ENCODE results near the gene HSPA4. TPM values are rescaled to one million over a fixed set of nuclear protein-coding genes. Genes with fewer than 3 reads are reported as not detected.

HSPA4 gene
- total and polyA plus RNA-seq, 2 of the 13 experiments (the other 11 are each of a cell fraction or from before 2014, with no cell fraction given): 36.6 to 231 TPM

DNA sequence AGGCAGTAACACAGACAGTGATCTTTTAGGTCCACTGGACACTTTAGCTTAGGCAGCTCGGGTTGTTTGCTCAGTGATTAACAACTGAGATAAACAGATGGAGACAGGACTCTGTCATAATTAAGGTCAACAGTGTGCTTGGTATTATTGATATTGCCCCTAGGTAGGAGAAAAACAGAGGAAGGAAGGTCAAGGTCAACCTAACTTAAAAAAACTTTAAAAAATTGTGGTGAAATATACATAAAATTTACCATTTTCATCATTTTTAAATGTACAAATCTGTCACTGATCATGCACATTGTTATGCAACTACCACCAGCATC, 2.1 kb upstream of the HSPA4 start (continued):
- TF ChIP-seq ZNF577 (CRISPR knock-in tag; IDR thresholded peaks at IDR 0.05; ENCODE audit: borderline replicate concordance, low read depth): no peak
- TF ChIP-seq KLF13 (CRISPR knock-in tag; IDR thresholded peaks at IDR 0.05): no peak
- TF ChIP-seq NFATC3 (CRISPR knock-in tag; IDR thresholded peaks at IDR 0.05): no peak
- TF ChIP-seq NRL (CRISPR knock-in tag; IDR thresholded peaks at IDR 0.05; ENCODE audit: borderline replicate concordance): no peak
- TF ChIP-seq, protein P1, sequence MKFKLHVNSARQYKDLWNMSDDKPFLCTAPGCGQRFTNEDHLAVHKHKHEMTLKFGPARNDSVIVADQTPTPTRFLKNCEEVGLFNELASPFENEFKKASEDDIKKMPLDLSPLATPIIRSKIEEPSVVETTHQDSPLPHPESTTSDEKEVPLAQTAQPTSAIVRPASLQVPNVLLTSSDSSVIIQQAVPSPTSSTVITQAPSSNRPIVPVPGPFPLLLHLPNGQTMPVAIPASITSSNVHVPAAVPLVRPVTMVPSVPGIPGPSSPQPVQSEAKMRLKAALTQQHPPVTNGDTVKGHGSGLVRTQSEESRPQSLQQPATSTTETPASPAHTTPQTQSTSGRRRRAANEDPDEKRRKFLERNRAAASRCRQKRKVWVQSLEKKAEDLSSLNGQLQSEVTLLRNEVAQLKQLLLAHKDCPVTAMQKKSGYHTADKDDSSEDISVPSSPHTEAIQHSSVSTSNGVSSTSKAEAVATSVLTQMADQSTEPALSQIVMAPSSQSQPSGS (CRISPR knock-in tag; IDR thresholded peaks at IDR 0.05): peak; percentile 52
- TF ChIP-seq, protein P2, sequence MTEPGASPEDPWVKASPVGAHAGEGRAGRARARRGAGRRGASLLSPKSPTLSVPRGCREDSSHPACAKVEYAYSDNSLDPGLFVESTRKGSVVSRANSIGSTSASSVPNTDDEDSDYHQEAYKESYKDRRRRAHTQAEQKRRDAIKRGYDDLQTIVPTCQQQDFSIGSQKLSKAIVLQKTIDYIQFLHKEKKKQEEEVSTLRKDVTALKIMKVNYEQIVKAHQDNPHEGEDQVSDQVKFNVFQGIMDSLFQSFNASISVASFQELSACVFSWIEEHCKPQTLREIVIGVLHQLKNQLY (CRISPR knock-in tag; IDR thresholded peaks at IDR 0.05): peak; percentile 56; the same call in 1 of the 2 replicates
- peak; percentile 14; the same call in 1 of the 2 replicates for TF ChIP-seq NFYC (CRISPR knock-in tag; IDR thresholded peaks at IDR 0.05)
- peak in 1 of 2 experiments; percentile 91; a peak in 2 of 4 replicates for TF ChIP-seq EP300 (IDR thresholded peaks at IDR 0.05; ENCODE audit: low read depth in 2 of 2, low read length in 2 of 2)
- TF ChIP-seq EP300 (CRISPR knock-in tag; IDR thresholded peaks at IDR 0.05; ENCODE audit: borderline replicate concordance): peak; percentile 84; the same call in 1 of the 2 replicates
- TF ChIP-seq, protein P3, sequence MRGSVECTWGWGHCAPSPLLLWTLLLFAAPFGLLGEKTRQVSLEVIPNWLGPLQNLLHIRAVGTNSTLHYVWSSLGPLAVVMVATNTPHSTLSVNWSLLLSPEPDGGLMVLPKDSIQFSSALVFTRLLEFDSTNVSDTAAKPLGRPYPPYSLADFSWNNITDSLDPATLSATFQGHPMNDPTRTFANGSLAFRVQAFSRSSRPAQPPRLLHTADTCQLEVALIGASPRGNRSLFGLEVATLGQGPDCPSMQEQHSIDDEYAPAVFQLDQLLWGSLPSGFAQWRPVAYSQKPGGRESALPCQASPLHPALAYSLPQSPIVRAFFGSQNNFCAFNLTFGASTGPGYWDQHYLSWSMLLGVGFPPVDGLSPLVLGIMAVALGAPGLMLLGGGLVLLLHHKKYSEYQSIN (CRISPR knock-in tag; IDR thresholded peaks at IDR 0.05; ENCODE audit: borderline replicate concordance): no peak
- TF ChIP-seq, protein P4, sequence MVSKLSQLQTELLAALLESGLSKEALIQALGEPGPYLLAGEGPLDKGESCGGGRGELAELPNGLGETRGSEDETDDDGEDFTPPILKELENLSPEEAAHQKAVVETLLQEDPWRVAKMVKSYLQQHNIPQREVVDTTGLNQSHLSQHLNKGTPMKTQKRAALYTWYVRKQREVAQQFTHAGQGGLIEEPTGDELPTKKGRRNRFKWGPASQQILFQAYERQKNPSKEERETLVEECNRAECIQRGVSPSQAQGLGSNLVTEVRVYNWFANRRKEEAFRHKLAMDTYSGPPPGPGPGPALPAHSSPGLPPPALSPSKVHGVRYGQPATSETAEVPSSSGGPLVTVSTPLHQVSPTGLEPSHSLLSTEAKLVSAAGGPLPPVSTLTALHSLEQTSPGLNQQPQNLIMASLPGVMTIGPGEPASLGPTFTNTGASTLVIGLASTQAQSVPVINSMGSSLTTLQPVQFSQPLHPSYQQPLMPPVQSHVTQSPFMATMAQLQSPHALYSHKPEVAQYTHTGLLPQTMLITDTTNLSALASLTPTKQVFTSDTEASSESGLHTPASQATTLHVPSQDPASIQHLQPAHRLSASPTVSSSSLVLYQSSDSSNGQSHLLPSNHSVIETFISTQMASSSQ (IDR thresholded peaks at IDR 0.05; ENCODE audit: low read depth): peak; percentile 39; the same call in 1 of the 2 replicates
- TF ChIP-seq, protein P4 (CRISPR knock-in tag; IDR thresholded peaks at IDR 0.05; ENCODE audit: borderline replicate concordance): 0 out of 2 replicates have a peak, but pooled peaks have one; percentile 22
- TF ChIP-seq ONECUT2 (CRISPR knock-in tag; IDR thresholded peaks at IDR 0.05): peak; percentile 62
- no peak for TF ChIP-seq NFIB (CRISPR knock-in tag; IDR thresholded peaks at IDR 0.05; ENCODE audit: borderline replicate concordance)
- peak; percentile 59; the same call in 1 of the 2 replicates for TF ChIP-seq FOSL1 (CRISPR knock-in tag; IDR thresholded peaks at IDR 0.05; ENCODE audit: borderline replicate concordance)
- TF ChIP-seq ZZZ3 (CRISPR knock-in tag; IDR thresholded peaks at IDR 0.05; ENCODE audit: borderline replicate concordance): no peak
- no peak for TF ChIP-seq NR1H2 (CRISPR knock-in tag; IDR thresholded peaks at IDR 0.05; ENCODE audit: borderline replicate concordance, low read depth)
- peak; percentile 35; the same call in 1 of the 2 replicates for TF ChIP-seq CEBPB (IDR thresholded peaks at IDR 0.05; ENCODE audit: borderline replicate concordance, low read depth, low read length)
- no peak for TF ChIP-seq ZNF138 (CRISPR knock-in tag; IDR thresholded peaks at IDR 0.05; ENCODE audit: low read depth)
- no peak for TF ChIP-seq ZFYVE20 (CRISPR knock-in tag; IDR thresholded peaks at IDR 0.05; ENCODE audit: borderline replicate concordance, low read depth)
- no peak for TF ChIP-seq SNAI1 (CRISPR knock-in tag; IDR thresholded peaks at IDR 0.05; ENCODE audit: borderline replicate concordance)
- peak; percentile 98 for TF ChIP-seq FOXA3 (CRISPR knock-in tag; IDR thresholded peaks at IDR 0.05)
- peak; percentile 66; the same call in 1 of the 2 replicates for TF ChIP-seq MIER3 (CRISPR knock-in tag; IDR thresholded peaks at IDR 0.05; ENCODE audit: borderline replicate concordance)
